GM18508 (cell line): ENCODE results near the gene GRM3.

Experiments
- ATAC-seq: cut with Tn5 transposase; IDR thresholded peaks from one replicate; pipeline ENCODE4 v1.9.1; 2021; ENCODE audit warnings: moderate number of reproducible peaks; ENCODE audit not compliant: insufficient read depth, unreplicated experiment

Gene GRM3

DNA sequence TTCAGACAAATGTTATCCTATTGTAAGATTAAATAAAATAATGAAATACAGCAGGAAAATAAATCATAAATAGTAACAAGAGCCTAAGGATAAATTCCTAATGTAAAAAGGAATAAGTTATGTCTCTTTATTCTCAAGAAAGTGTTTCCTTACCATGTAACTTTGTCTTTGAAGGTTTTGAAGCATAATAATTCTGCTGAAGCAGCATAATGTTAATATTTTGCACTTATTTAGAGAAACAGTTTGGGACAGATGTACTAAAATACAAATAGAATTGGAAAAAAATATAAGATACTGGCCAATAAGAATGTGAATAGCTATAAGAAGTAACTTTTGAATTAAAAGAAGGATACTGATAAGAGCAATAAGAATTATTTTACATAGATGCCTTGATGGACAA, 45.7 kb downstream of the GRM3 start:
- ATAC-seq = no peak

DNA sequence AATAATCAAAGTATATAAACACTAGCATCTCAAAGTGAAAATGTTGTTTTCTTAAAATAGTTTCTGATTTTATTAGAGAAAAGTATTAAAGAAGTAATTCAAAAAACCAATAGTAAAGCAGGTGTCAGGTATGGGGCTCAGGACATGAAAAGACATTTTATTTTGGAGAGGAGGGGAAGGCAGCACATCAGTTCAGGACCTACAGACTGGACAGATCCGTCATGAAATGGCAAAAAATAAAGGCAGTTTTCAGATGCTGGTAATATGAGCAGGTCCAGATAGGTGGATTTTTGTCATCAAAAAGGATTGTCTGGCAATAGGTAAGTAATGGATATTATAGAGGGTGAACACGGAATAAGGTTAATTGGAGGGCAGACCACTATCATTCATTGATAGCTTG, 49.0 kb downstream of the GRM3 start:
- ATAC-seq = no peak

DNA sequence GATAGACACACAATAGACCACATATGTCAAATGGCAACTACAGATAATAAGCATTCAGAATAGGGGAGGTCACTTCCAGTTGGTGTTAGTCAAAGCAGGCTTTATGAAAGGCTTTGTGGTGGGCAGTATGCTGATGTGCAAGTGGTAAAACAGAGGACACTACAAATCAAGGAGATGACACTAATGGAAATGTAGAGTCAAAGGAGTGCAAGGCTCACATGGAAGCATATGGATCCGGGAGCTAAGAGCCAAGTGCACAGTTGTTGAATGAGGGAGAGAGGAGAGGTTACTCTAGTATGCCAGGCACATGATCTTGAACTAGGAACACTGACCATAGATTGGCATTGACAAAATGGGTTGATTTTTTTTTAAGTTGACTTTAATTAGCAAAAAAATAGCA, 62.7 kb downstream of the GRM3 start:
- no peak for ATAC-seq

DNA sequence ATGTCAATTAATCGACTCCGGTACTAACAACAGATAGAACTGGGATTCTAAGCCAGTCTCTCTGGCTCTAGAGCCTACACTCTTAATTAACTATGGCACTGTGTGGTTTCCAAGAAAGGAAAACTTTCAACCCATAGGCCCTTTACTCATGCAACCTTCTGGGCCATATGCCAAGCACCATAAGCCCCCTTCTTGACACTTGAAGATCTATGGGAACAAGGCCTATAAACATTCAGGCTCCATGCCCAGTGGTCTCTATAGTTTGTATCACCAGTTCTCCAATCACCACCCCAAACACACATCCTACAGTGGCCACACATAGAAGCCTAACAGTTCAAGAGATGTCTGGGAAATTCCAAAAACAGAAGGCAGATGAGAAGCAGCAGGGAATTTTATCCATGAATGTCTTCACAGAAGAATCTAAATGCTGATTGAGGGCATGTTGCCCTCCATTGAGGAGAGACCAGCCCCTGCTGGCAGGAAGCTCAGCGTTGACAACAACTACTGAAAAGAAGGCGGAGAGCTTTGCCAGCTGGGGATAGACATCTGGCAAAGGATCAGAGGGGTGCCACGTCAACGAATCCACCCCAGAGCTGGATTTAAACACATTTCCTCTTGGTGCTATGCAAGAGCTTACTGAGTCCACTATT, 64.4 kb downstream of the GRM3 start:
- no peak for ATAC-seq

DNA sequence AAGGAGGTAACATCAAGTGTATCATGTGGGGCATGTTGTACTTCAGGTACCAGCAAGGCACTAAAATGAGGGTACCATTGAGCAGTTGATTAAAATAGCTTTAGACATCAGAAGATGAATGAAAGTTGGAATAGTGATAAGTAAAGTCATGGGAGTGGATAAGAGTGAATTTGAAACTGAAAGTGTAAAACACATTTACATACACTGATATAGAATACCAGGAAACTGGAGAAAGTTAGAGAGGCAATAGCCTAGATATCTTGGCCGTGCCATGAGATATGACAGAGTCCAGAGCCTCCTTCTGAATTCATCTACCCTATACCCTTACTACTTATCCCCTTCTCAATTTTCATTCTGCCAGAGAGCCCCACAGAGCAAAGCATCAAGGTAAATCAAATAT, 76.6 kb downstream of the GRM3 start:
- no peak for ATAC-seq

DNA sequence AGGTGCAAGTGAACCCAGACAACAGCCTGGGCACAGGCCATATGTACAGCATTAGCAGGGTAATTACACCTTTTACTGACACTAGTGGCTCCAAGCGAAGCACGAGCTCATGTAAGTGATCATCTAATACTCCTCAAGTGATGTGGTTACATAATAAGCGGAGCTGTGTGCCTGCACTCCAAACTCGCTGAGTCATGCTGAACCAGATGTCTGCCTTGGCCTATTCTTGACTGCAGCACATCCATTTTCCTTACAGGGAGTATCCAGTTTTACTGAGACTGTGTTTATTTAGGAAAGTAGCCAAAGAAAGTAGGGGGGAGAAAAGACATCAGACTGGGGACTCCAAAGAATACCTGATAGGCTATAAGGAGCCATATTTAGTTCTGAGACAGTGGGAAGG, 90.1 kb downstream of the GRM3 start:
- ATAC-seq = no peak

DNA sequence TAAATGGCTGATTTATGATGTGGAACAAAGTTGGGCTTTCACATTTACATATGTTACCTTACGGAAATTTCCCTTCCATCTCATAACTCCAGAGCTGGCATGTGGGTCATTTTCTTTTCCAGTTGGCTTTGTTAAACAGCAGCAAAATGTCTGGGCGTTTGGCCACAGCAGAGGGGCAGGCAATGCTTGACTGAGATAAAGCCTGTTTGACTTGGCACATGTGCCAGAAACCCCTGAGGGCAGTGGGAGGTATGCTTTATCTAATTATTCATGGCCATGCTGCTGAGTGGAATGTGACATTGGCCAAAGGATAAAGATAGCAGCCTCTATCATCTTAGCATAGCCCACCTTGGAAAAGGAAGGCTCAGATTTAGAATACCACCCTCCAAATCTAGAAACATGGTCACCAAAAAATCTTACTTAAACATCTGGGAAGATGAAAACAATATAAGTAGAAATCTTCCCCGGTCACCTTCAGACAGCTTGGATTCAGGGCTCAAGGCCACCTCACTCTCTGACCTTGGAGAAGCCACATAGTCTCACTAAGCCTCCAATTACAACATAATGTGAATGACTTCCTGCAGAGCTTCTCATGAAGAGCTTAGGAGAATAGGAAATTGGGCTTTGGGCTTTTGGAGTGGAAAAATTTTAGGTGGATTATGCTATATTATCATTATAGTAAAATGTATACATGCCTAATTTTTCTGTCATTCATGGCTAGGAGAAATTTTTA, 101.5 kb downstream of the GRM3 start:
- ATAC-seq = no peak

DNA sequence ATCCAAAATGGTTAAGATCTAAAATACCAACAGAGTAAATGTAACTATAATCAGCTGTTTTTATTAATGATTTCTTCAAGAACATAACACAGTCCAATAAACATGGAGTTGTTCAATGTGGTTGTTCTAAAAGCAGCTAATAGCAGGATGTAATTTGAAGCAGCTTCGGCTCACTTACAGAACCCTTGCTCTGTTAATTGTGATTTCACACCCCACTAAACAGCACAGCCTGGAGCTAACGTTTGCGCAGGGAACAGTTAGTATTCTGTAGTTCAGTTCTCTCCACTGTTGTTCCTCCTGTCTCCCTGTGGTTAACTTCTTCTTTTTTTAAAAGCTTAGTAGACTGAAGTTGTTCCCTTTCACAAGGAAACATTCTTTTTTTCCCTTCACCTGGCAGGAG, 104.0 kb downstream of the GRM3 start:
- ATAC-seq = no peak

DNA sequence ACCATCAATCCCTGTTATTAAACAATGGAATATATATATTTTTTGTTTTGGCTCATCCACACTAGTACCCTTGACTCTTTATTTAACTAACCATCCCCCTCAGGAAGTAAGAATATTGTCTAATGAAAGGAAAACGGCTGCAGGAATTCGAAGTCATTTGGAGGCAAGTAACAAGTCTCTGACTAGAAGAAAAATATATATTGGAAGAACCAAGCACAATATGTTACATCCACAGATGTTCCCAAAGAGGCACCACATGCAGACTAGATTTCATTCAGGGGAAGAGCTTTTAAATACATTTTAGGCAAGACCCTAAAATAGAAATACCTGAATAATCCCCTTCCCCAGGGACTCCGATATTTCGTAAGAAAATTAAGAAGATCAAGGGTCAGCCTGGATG, 104.5 kb downstream of the GRM3 start:
- no peak for ATAC-seq

DNA sequence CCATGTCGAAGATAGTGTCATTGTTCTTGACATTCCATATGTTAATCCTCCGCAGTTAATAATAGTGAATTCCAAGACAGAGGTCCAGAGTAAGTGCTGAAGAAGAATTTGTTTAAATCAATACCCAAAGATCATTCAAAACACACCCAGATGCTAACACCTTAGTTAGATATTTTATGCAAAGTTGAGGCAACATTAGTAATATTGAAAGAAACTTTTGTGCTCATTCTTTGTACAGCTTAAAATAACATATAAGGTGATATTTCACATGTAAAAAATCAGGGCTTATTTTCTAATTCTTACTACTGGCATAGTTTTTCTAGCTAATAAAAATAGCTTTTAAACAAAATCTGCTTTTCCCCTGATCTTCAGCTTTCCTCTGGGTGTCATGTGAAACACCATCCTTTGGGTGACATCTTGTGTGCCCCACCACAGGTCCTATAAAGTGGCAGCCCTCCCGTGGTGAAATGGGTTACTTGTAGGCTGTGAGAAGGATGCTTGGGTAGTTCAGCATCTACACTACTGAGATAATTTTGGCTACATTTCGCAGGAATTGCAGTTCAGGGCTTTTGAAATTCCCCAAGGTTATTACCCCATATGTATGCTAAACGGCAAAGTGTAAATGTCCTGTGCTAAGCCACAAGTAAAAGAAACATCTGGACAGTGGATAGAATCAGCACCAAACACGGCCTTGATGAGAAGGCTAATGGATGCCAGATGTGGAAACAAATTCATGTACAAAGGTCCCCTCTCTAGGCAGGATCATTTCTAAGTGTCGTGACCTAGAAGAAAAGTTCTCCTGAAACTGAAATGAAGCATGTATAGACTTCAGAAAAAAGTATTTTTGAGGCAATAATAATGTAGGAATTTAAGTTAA, 105.4 kb downstream of the GRM3 start:
- ATAC-seq = peak; percentile 59

DNA sequence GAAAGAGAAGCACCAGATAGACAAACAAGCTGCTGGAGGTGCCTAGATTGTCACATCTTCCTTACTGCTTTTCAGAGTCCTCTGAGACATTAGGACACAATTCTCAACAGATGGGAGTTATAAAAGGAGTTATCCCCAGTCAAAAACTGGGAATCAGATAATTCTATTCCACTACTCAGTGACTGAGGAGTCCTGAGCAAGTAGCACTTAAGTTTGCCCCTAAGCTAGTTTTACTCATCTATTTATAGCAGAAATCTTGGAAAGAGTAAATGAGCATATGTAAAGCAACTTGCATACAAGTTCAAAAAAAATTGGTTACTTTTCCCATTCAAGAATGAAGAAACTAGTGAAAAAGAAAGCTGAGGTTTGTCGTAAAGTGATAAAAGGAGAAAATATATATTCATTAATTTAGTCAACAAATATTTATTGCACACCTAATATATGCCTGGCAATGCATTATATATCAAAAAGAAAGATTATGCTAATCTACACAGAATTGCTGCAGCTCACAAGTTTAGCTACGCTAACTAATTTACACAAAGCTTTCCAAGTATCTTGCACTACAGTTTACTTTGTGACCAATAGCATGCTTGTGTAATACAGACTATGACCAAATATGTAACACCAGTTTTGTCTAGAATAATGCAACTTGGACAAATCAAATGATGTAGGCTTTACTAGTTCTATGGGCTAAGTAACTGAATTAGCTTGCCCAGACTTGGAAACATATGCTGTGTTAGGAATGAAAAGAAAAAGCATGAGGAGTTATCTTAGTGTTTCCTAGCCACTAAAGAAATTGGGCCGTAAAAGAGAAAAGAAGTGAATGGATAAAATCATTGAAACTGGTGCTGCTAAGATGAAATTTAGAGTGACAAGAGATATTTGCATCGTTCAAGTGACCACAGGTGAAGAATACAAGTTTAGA, 106.3 kb downstream of the GRM3 start:
- no peak for ATAC-seq

DNA sequence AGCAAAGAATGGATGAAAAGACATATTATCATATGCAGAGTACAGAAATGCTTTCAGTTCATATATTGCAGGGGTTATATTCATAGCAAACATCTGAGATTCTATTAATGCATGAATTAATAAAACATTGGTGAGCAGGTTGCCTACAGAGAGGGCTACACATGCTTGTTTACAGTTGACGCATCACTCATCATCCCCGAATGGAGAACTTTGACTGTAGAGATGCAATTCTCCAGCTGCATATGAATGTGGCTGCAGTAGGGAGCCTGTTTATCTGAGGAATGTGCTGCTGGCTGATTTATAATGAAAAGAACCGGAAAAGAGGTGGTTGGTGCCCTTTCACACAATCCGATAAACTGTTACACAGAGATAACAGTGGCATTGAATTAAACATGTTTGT, 116.5 kb downstream of the GRM3 start:
- no peak for ATAC-seq

DNA sequence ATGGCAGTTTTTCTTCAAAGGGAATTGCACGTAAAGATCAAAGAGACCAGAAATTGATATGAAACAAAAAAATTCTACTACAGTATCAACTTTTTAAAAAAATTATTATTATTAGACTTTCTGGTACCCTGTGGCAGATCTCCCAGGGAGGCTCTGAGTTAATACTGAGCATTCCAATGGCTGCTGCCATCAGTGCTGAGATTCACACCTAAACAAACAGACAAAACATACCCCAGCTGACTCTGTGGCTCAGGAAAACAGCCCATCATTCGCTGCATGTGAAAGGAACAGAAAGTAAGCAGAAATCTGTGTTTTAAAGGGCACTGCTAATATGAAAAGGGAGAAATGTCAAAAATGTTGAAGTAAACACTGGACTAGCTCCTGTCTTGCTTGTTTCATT, 118.4 kb downstream of the GRM3 start:
- ATAC-seq = no peak

DNA sequence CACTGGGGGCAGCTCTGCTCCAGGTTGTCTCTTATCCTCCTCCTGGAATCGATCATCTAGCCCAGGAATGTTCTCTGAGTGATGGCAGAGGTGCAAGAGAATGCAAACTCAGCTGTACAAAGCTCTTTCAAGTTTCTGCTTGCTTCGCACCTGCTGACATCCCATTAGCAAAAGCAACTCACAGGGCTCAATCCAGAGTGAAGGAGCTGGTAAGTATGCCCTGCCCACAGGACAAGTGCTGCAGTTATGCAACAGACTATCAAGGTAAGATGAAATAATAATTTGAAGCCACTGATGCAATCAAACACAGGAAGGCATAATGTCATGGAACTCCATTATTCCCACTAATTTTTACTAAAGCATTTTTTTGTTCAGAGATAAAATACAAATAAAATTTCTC, 122.2 kb downstream of the GRM3 start:
- no peak for ATAC-seq

DNA sequence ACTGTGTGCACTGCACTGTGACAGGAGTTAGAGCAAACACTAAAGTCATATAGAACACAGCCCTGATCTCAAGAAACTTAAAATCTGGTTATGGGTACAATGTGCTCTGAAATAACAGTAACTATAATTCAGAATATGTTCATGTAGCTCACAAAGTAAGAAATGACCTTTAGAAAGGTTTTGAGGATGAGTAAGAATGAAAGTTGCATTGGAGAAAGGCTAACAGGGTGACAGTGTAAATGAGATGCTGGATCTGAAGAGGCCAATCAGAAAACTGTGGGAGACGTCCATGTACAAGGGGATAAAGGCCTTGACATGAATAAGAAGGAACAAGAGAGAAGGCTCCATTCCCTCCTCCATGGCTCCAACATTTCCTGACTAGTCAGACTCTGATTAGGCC, 124.7 kb downstream of the GRM3 start:
- ATAC-seq = peak; percentile 64

DNA sequence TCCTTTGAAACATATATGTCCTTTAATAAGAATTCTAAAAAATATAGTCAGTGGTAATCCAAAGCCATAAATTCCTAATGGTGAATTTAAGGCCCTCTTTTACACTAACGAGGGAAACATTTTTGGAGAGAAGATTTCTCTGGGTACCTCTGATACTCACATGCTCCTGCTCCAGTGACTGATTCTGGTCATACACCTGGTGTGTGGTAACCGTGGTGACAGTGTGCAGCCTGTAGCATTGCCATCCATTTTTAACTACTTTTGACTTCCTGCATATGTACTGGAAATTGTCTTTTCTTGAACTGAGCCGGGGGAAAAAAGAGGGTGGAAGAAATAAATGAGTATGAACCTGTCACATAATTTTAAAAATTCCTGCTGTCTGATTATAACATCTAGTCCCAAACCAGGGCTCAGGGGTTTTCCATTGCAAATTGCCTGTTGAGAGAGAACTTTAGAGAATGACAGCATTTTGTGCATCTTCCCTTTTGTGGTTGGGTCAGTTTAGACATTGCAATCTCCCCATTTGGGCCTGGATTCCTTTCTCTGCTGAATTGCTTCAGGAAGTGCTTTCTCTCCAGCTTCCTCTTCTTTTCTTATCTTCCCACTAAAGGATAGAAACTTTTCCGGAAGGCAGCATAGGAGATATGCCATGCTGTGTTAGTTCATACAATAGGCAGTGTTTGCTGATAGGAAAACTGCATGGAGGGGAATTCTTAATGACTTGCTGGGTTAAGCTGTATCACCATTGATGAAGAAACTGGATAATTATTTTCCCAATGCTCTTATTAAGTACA, 125.5 kb downstream of the GRM3 start:
- peak; percentile 71 for ATAC-seq

DNA sequence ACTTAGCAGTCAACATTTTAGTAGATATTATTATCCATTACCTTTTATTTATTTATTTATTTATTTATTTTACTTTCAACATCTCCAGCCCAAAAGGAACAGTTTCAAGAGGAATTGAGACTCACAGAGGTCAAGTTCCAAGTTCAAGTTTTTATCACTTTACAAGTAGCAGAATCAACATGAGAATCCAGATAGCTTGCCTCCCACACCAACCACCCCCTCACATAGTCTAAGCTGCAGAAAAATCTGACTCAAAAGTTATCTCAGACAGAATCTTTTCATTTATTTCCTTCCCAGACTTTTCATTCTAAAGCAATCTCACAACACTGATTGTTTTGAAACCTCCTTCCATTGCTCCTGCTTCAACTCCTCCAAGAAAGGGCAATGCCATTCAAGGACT, 129.6 kb downstream of the GRM3 start:
- ATAC-seq = no peak

DNA sequence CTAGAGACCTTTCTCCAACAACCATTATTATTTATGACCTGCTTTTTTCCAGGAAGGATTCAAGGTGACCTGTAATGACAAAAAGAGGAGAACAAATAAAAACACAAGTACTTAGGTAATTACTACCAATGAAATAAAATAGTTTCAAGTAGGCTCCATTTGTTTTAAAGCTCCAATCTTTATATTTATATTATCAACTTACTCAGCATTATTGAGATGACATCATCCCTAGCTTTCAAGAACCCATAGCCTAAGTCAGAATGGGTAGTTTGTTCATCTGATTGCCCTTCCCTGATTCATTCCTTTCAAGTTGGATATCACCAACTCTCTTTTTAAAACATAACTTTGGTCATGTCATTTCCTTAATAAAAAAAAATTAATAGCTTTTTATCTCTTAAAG, 131.5 kb downstream of the GRM3 start:
- ATAC-seq = no peak

DNA sequence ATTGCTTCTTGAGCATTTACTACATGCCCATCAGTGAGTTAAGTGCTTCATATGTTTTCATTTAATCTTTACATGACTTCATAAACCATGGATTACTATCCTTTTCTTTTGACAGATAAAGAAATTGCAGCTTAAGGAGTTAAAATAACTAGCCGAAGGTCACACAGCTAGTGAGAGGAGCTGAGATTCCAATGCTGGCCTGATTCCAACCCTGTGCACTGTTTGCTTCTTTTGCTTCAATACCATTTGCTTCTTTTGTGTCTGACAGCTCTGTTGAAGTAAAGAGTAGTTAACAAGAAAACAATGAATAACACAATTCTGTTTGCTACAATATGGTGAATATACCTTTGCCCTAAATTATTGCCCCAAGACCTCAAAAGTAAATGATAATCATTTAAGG, 132.4 kb downstream of the GRM3 start:
- no peak for ATAC-seq

DNA sequence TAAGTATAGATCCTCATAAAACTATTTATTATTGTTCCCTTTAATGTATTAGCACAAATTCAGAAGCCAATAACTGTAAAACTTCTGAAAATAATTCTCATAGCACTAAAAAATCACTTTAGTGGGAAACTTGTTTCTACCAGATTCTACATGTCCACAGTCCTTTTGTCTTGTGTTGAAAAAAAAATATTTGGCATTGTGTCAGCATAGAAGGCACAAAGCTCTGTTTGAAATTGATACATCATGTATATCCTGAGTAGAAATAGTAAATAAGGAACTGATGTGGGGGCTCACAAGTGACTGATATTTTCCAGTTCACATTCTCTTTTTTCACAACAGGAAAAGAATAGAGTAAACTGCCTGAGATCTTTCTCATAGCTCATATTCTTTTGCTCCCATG, 134.6 kb downstream of the GRM3 start:
- ATAC-seq = no peak
